H9 (cell line): ENCODE data around the gene DNER. TPM values are rescaled to one million over a fixed set of nuclear protein-coding genes. Genes with fewer than 3 reads are reported as not detected.

ENCODE experiments used
- DNase-seq: peaks from one replicate; pipeline ENCODE4 v3.0.0-alpha.2; 2017
- H2AFZ ChIP-seq: one replicate; pipeline ENCODE4 v1.6.1; 2013; ENCODE audit warnings: mild to moderate bottlenecking, low read length, control low read depth, moderate library complexity
- H2AK5ac ChIP-seq: 2 replicates; pipeline ENCODE4 v1.6.1; 2013; ENCODE audit warnings: low read length, control low read depth, mixed read lengths; ENCODE audit not compliant: insufficient read length
- H2BK120ac ChIP-seq: one replicate; pipeline ENCODE4 v1.6.1; 2013; ENCODE audit warnings: low read depth, mild to moderate bottlenecking, low read length, control low read depth, inconsistent platforms; ENCODE audit not compliant: poor library complexity, severe bottlenecking
- H2BK12ac ChIP-seq: 2 replicates; pipeline ENCODE4 v1.6.1; 2013; ENCODE audit warnings: low read length, control low read depth, mixed read lengths, low read depth; ENCODE audit not compliant: insufficient read length
- H2BK15ac ChIP-seq: 2 replicates; pipeline ENCODE4 v1.6.1; 2013; ENCODE audit warnings: low read depth, low read length, control low read depth
- H2BK20ac ChIP-seq: one replicate; pipeline ENCODE4 v1.6.1; 2013; ENCODE audit warnings: low read depth, mild to moderate bottlenecking, low read length, control low read depth, inconsistent platforms; ENCODE audit not compliant: poor library complexity, severe bottlenecking
- H2BK5ac ChIP-seq: 2 replicates; pipeline ENCODE4 v1.6.1; 2013; ENCODE audit warnings: low read length, control low read depth, mixed read lengths; ENCODE audit not compliant: insufficient read length
- H3K14ac ChIP-seq: 2 replicates; pipeline ENCODE4 v1.6.1; 2013; ENCODE audit warnings: low read length, control low read depth; ENCODE audit not compliant: insufficient read depth
- H3K18ac ChIP-seq: 2 replicates; pipeline ENCODE4 v1.6.1; 2013; ENCODE audit warnings: low read depth, mild to moderate bottlenecking, mixed read lengths, low read length, control low read depth; ENCODE audit not compliant: insufficient read length
- H3K23ac ChIP-seq: 2 replicates; pipeline ENCODE4 v1.6.1; 2013; ENCODE audit warnings: low read length, control low read depth, mixed read lengths, low read depth; ENCODE audit not compliant: insufficient read length
- H3K23me2 ChIP-seq: 2 replicates; pipeline ENCODE4 v1.6.1; 2013; ENCODE audit warnings: low read depth, mild to moderate bottlenecking, mixed read lengths, low read length, control low read depth; ENCODE audit not compliant: insufficient read length, poor library complexity, severe bottlenecking
- H3K27ac ChIP-seq: 2 replicates; pipeline ENCODE4 v1.5.1; 2013; ENCODE audit warnings: low read length, control low read depth, mixed read lengths, low read depth; ENCODE audit not compliant: insufficient read length
- H3K27me3 ChIP-seq: 2 replicates; pipeline ENCODE4 v1.6.1; 2013; ENCODE audit warnings: low read length, control low read depth, inconsistent platforms; ENCODE audit not compliant: insufficient read depth
- H3K4ac ChIP-seq: 2 replicates; pipeline ENCODE4 v1.6.1; 2013; ENCODE audit warnings: low read depth, mild to moderate bottlenecking, control low read depth, inconsistent platforms, low read length, moderate library complexity
- H3K4me1 ChIP-seq: 2 replicates; pipeline ENCODE4 v1.6.1; 2013; ENCODE audit warnings: low read length, control low read depth, inconsistent platforms; ENCODE audit not compliant: insufficient read depth
- H3K4me2 ChIP-seq: 2 replicates; pipeline ENCODE4 v1.6.1; 2013; ENCODE audit warnings: low read length, control low read depth, mixed read lengths; ENCODE audit not compliant: insufficient read length, insufficient read depth
- H3K56ac ChIP-seq: 2 replicates; pipeline ENCODE4 v1.6.1; 2013; ENCODE audit warnings: low read depth, mild to moderate bottlenecking, mixed read lengths, low read length, control low read depth; ENCODE audit not compliant: insufficient read length
- H3K79me1 ChIP-seq: 2 replicates; pipeline ENCODE4 v1.6.1; 2013; ENCODE audit warnings: low read depth, mild to moderate bottlenecking, moderate library complexity, low read length, control low read depth, inconsistent platforms; ENCODE audit not compliant: insufficient read depth, poor library complexity, severe bottlenecking
- H3K79me2 ChIP-seq: 2 replicates; pipeline ENCODE4 v1.6.1; 2013; ENCODE audit warnings: low read length, control low read depth, inconsistent platforms; ENCODE audit not compliant: insufficient read depth
- H3K9ac ChIP-seq: 2 replicates; pipeline ENCODE4 v1.6.1; 2013; ENCODE audit warnings: low read length, control low read depth, mixed read lengths; ENCODE audit not compliant: insufficient read length; ENCODE audit errors: extremely low read depth
- H3K9me3 ChIP-seq: one replicate; pipeline ENCODE4 v1.6.1; 2013; ENCODE audit warnings: low read depth, low read length, inconsistent platforms; ENCODE audit not compliant: control insufficient read depth
- H3T11ph ChIP-seq: one replicate; pipeline ENCODE4 v1.6.1; 2013; ENCODE audit warnings: mild to moderate bottlenecking, low read length, control low read depth, inconsistent platforms
- H4K20me1 ChIP-seq: one replicate; pipeline ENCODE4 v1.6.1; 2013; ENCODE audit not compliant: control insufficient read depth, insufficient read length, insufficient read depth
- H4K5ac ChIP-seq: 2 replicates; pipeline ENCODE4 v1.6.1; 2013; ENCODE audit warnings: low read depth, mild to moderate bottlenecking, mixed read lengths, low read length, control low read depth; ENCODE audit not compliant: insufficient read length
- H4K8ac ChIP-seq: replicated peaks from 2 replicates; pipeline ENCODE4 v1.6.1; 2013; ENCODE audit warnings: low read length, control low read depth, mixed read lengths, low read depth; ENCODE audit not compliant: insufficient read length
- H4K91ac ChIP-seq: 2 replicates; pipeline ENCODE4 v1.6.1; 2013; ENCODE audit warnings: low read depth, mild to moderate bottlenecking, moderate library complexity, mixed read lengths, low read length, control low read depth; ENCODE audit not compliant: insufficient read length
- H3K27ac Mint-ChIP-seq, 3 experiments: 2 replicates in 2 of 3; 3 replicates in 1 of 3; pipeline ENCODE4 v1.8.0; 2020 to 2021; ENCODE audit warnings: mixed read lengths in 3 of 3, mild to moderate bottlenecking in 1 of 3, moderate library complexity in 1 of 3
- H3K27me3 Mint-ChIP-seq: 2 replicates; pipeline ENCODE4 v1.8.0; 2021; ENCODE audit warnings: low read depth, mild to moderate bottlenecking, moderate library complexity, mixed read lengths
- H3K36me3 Mint-ChIP-seq, 3 experiments: 2 replicates in 2 of 3; 3 replicates in 1 of 3; pipeline ENCODE4 v1.8.0; 2020 to 2021; ENCODE audit warnings: low read depth in 3 of 3, mixed read lengths in 3 of 3; ENCODE audit not compliant: insufficient read depth in 1 of 3
- H3K4me1 Mint-ChIP-seq, 2 experiments: 2 replicates each; pipeline ENCODE4 v1.8.0; 2020; ENCODE audit warnings: mixed read lengths in 2 of 2
- H3K4me3 Mint-ChIP-seq, 2 experiments: 2 replicates in 1 of 2; 3 replicates in 1 of 2; pipeline ENCODE4 v1.8.0; 2020 to 2021; ENCODE audit warnings: mild to moderate bottlenecking in 2 of 2, mixed read lengths in 2 of 2, moderate library complexity in 1 of 2
- H3K9me3 Mint-ChIP-seq, 2 experiments: 2 replicates in 1 of 2; 3 replicates in 1 of 2; pipeline ENCODE4 v1.8.0; 2020; ENCODE audit warnings: mild to moderate bottlenecking in 2 of 2, mixed read lengths in 2 of 2, moderate library complexity in 1 of 2
- WGBS: extraction: QIAGEN DNeasy Blood & Tissue Kit; methylation state at CpG from one replicate; pipeline ENCODE4 v1.1.7; 2013; ENCODE audit warnings: missing lambda C conversion rate, low lambda C conversion rate, mixed read lengths; ENCODE audit not compliant: insufficient read length; ENCODE audit errors: extremely low coverage; 5-methylcytosine and 5-hydroxymethylcytosine counted together
- total RNA-seq: library from RNA; stranded (reverse); gene quantifications from 2 replicates; pipeline ENCODE4 v1.2.1, GENCODE V29; 2021
- TF ChIP-seq, protein P1 (sequence below): fragments of 200-600 bp; sonication (generic); conservative IDR thresholded peaks from 3 replicates; pipeline ENCODE4 v1.8.0; 2021; ENCODE audit warnings: antibody characterized with exemption, mild to moderate bottlenecking

Gene DNER
- total RNA-seq, 1 experiment from 2014 or later, result 1.0 TPM

DNA sequence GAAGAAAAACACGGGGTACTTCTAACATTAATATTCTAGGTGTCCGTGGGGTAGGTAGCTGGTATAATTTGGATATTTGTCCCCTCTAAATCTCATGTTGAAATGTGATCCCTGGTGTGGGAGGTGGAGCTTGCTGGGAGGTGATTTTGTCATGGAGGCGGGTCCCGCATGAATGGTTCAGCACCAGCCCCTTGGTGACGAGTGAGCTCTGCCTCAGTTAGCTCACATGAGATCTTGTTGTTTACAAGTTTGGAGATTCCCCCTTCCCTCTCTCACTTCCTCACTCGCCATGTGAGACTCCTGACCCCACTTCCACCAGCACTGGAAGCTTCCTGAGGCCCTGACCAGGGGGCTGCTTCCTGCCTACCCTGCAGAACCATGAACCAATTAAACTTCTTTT, 35.4 kb upstream of the DNER start:
- Histone ChIP-seq H4K5ac (no peak overlapping the region), H2BK15ac (no peak overlapping the region), H3K4me2 (no peak overlapping the region), H3K27me3 (no peaks in the 10 kb centered on the region), H2BK5ac (no peak overlapping the region), H3K27ac (no peak overlapping the region), H3K18ac (no peak overlapping the region), H2BK12ac (no peak overlapping the region), H3K79me2 (no peaks in the 10 kb centered on the region), H3T11ph (no peak overlapping the region), H4K20me1 (no peaks in the 10 kb centered on the region), H4K91ac (no peak overlapping the region), H3K23ac (no peak overlapping the region), H3K4ac (no peak overlapping the region), H3K23me2 (no peaks in the 10 kb centered on the region), H2AFZ (no peak overlapping the region), H3K14ac (no peak overlapping the region), H2AK5ac (no peak overlapping the region), H3K56ac (no peak overlapping the region), H2BK20ac (no peak overlapping the region), H3K9me3 (no peaks in the 10 kb centered on the region), H2BK120ac (no peak overlapping the region), H3K4me1 (no peaks in the 10 kb centered on the region), H3K79me1 (no peaks in the 10 kb centered on the region), H4K8ac (no peak overlapping the region), H3K9ac (no peak overlapping the region)
- no CpG with 5 or more reads among the region's 6 CpGs for WGBS
- no peak for DNase-seq
- peaks cover 1 to 3% of the 10 kb centered on the region in 2 experiments; a peak in 2 of 5 replicates for H3K9me3 Mint-ChIP-seq
- TF ChIP-seq, protein P1, sequence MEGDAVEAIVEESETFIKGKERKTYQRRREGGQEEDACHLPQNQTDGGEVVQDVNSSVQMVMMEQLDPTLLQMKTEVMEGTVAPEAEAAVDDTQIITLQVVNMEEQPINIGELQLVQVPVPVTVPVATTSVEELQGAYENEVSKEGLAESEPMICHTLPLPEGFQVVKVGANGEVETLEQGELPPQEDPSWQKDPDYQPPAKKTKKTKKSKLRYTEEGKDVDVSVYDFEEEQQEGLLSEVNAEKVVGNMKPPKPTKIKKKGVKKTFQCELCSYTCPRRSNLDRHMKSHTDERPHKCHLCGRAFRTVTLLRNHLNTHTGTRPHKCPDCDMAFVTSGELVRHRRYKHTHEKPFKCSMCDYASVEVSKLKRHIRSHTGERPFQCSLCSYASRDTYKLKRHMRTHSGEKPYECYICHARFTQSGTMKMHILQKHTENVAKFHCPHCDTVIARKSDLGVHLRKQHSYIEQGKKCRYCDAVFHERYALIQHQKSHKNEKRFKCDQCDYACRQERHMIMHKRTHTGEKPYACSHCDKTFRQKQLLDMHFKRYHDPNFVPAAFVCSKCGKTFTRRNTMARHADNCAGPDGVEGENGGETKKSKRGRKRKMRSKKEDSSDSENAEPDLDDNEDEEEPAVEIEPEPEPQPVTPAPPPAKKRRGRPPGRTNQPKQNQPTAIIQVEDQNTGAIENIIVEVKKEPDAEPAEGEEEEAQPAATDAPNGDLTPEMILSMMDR, result no peak
- H3K4me1 Mint-ChIP-seq, result peaks cover 10 to 12% of the 10 kb centered on the region in 2 experiments
- H3K27me3 Mint-ChIP-seq, result no peaks in the 10 kb centered on the region
- 0 out of 7 replicates have a peak overlapping the region, but pooled peaks of 1 of the 3 experiments have one; percentile 22 for H3K27ac Mint-ChIP-seq
- H3K36me3 Mint-ChIP-seq, result peaks cover 0 to 3% (median 1%) of the 10 kb centered on the region in 3 experiments; a peak in 1 of 7 replicates
- no peak overlapping the region for H3K4me3 Mint-ChIP-seq
